HG03354 (cell line): ENCODE results near the gene CAPN2.

ENCODE experiments used
- ATAC-seq: cut with Tn5 transposase; IDR thresholded peaks from one replicate; pipeline ENCODE4 v1.9.1; 2021; ENCODE audit warnings: mild to moderate bottlenecking; ENCODE audit not compliant: unreplicated experiment, poor library complexity, severe bottlenecking

The CAPN2 gene

DNA sequence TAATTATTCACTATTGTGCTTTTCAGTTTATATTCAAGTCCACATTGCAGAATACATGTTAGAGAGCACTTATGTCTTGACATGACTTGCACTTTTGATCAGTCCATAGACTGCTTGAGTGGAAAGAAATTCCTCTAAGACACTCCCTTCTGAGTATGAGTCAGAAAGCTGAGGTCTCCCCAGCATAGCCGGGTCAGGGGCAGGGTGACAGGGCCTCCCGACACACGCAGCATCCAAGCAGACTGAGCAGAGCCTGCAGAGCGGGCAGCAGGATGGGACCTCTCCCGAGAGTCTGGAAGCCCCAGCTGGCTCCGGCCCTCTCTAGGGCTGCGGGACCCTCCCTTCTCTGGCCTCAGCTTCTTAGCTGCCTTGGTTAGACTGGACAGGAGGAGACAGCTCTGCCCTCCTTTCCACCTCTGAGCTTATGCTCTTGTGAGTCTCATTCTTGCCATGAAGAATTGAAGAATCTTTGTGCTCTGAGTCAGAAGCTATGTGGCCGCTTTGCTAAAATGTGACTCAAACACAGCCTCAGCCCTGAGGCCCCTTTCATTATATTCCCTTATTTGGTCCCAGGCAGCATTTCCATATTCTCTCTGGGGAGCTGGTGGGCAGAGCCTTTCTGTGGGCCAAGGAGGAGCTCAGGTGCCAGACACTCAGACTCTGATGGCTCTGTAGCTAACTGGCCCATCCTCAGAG is 11.2 kb upstream of the CAPN2 start:
- ATAC-seq: no peak

DNA sequence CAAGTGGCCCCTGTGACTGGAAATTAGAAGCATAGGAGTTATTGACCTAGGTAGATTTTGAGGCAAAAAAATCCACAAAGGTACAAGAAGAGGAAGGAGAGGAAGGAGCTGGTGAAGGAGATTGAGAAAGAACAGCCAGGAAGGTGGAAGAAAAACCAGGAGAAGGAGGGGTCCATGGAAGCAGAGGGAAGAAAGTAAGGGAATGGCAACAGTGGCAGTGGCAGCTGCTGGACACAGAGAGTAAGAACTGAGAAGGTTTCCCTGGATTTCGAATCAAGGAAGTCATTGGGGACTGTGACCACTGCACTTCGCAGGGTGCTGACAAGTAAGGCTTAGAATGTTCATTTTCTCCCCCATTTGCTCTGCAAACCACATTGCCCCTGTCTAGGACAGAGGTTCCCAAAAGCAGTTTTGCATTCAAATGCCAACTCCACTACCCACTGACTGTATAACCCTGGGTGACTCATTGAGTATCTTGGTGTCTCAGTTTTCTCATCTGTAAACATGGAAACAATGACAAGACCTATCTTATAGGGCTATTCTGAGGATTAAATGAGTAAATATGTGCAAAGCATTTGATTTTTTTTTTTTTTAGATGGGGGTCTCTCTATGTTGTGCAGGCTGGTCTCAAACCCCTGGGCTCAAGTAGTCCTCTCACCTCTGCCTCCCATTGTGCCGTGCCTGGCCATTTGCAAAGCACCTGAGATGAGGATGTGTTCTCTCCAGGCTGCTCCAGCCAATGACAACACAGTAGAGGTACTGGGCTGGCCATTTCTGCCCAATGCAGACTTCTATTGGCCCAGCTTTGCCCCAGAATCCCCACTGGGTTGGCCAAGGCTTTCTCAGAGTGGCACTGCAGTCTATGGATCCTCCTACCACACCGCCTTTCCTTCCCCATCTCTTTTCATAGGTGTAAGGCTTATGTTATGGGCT is 9.3 kb upstream of the CAPN2 start:
- no peak for ATAC-seq

DNA sequence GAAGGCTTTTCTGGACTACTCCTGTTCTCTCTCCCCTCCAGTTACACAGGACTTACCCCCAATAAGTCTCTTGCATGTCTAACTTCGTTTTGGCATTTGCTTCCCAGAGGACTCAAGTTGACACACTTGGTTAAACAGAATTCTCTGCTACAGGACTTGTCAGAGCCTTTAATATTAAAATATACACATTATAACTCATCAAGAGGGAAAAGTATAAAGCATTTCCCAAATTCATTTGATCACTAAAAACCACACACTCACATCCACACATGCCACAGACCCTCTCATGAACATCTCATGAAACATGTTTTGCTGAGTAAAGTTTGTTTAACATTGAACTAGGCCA is 8.7 kb upstream of the CAPN2 start:
- ATAC-seq: no peak

DNA sequence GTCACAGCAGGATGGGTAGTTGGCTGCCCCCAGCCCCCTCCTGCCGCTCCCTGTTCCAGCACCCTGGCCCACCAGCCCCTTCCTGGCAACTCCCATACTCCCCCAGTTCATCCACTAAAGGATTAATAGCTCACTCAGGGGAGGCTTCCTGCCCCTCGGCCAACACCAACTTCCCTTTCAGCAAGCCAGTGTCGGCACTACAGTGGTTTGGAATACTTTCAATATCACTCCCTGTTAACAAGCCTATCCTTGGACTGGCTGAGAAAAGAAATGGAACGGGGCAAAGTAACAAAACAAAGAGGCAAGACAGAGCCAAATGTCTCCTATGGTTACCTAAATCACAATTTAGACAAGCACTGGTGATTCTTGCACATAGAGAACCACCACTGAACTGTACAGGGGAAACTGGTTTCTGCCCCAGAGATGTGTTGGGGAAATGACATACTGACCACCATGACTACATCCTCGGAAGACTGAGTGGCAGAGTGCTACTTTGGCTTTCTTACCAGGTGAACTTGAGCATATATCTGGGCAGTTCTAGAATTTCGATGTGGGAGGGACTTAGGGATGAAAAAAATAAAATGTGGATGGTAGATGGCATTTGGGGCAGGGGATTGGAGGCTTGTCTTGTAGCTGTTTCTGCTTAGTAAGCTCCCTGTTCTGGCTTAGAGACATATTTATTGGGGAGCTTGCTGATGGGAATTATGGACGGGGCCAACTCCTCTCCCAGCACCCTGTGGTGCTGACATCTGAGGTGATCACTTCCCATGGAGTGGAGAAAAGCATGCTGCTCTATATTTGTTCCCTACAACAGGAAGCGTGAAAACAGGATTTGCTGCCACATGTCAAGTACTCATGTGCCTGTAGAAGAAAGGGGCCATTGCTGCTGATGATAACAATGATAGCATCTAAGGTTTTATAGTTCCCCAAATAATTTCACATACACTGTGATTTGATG is 7.1 kb upstream of the CAPN2 start:
- ATAC-seq: peak; percentile 60

DNA sequence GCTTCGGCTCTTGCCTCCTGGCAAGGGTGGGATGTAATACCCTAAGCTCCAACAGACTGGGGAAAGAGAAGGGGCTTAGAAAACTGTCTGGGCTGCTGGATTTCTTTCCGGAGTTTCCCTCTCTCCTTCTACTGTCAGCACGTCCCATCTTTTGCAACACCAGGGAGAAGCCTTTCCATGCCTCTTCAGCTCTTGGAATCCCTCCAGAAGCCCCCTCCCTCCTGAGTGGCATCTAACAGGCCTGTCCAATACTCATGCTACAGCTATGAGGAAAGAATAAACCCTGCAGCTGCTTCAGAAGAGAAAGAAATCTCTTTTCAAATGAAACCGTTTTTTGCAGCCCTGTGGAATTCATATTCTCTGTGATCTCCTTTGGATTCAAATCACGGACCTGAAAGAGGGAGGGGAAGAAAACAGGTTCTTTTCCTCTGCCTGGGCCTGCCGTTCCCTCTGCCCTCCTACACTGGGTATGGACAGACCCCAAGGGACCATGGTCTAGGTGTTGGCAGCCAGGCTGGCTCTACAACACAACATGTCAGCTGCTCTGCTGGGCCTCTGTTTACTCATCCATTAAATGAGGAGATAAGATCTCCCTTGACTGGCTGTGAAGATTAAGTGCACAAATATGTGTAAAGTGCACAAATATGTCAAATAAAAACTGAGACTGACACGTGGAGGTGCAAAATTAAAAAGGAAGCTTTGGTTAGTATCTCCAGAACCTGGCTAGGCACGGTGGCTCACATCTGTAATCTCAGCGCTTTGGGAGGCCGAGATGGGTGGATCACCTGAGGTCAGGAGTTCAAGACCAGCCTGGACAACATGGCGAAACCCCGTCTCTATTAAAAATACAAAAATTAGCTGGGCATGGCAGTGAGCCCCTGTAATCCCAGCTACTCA is 6.0 kb upstream of the CAPN2 start:
- no peak for ATAC-seq

DNA sequence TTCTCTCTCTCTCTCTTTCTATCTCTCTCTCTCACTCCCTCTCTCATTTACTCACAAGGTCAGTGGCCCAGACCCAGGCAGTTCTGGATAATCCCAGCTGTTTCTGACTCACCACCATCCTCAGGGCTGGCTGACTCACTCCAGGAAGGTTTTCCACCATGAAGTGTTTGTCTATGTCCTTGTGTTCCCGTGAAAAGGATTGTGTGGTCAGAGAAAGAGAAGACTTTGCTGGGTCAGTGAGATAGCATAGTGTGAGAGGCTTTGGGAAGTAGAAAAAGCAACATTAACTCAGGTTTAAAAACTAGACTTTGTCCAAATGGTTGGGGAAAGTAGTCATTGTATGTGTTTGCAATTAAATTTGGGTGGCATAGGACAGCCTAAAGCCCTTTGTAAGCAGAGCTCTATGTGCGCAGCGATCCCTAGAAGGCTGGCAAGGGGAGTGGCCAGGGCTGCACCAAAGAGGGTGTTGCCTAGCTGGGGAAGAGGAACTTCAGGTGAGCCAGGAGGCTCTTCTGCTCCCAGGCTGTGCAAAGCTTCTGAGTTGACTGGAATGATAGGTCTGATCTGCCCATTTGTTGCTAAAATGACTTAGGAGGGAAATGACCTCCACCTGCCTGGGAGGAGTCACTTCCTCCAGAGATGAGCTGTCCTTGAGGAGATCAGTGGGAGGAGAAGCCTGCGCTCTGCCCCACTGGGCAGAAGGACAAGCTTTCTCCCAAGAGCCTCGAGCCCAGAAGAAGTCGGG is 4.9 kb upstream of the CAPN2 start:
- no peak for ATAC-seq

DNA sequence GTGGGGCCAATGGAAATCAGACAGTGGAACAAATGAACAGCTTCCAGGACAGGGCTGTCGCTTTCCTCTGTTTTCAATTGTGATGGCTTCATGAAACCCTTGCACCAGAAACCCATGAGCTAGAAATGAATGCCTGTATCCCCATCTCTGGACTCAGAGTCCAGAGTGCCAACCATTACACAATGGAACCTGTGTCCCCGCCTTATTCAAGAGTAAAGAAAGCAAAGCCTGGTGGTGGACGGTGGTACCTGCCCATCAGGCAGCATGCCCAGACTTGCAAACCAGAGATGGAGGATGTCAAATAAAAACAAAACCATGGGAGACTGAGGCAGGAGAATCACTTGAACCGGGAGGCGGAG is 4.4 kb upstream of the CAPN2 start:
- no peak for ATAC-seq

DNA sequence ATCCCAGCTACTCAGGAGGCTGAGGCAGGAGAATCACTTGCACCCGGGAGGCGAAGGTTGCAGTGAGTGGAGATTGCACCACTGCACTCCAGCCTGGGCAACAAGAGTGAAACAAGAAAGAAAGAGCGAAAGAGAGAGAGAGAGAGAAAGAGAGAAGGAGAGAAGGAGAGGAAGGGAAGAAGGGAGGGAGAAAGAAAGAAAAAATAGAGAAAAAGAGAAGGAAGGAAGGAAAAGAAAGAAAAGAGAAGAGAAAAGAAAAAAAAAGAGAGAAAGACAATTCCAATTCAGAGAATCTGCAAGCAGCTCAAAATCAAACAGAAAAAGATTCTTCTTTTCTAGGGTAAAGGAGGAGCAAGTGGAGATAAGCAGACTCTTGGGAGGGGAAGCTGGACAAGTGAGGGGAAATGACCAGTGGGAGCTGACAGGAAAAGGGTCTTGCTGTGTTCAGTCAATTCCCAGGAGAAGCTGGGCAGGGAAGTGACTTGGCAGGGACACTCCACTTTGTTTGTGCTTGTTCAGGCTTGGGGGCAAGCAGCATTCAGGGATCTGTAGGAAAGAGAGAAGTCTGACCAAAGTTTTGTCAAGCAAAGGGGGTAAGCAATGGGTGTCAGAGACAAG is 3.6 kb upstream of the CAPN2 start:
- no peak for ATAC-seq

DNA sequence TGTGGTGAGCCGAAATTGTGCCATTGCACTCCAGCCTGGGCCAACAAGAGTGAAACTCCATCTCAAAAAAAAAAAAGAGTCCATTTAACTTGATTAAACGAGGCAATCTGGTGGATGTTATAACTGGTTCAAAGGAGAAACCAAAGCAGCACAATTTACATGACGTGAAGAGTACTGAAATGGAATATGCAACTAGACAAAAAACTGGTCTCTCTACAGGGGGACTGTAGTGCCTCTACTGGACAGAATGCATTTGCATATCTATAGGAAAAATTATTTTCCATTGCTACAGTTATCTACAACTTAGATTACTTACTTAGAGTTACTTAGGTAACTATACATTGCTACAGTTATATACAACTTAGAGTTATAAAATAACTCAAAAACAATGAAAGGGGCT is 2.7 kb upstream of the CAPN2 start:
- no peak for ATAC-seq

DNA sequence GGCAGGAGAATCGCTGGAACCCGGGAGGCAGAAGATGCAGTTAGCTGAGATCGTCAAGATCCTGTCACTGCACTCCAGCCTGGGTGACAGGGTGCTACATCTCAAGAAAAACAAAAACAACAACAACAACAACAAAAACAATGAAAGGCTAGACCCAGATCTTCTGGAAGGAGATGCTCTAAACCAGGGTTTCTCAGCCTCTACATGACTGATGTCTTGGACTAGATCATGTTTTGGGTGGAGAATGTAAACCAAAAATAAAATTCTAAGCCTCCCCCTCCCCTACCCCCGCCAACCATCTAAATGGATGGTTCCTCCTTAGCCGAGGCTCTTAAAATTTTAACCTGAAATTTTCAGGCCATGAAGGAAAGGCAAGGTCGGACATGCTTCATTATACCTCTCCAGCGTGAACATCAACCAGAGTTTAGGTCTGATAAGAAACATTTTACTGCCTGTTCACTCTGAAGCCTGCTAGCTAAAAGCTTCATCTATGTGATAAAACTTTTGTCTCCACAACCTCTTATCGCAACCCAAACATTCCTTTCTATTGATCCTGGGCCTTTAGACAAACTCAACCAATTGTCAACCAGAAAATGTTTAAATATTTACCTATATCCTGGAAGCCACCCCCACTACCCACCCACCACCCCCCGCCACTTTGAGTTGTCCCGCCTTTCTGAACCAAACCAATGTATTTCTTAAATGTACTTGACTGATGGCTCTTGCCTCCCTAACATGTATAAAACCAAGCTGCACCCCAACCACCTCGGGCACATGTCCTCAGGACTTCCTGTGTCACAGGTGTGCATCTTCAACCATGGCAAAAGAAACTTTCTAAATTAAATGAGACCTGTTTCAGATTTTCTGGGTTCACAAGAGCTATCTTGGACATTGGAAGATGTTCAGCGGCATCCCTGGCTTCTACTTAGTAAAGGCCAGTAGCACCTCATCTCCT is 1.9 kb upstream of the CAPN2 start:
- no peak for ATAC-seq

DNA sequence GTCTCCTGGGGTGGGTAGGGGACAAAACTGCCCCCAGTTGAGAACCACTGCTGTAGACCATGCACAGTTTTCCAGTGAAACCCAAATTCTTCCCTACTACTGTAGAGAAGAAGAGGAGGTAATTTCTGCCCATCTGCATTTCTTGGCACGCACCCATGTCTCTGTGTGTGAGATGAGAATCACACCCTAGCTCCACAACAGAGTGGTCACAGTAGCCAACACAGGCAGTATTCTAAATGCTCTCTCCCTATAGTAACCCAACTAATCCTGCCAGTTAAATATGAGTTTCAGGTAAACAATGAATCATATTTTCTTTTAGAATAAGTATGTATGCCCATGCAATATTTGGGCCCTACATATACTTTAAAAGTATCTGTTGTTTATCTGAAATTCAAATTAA is 1.2 kb upstream of the CAPN2 start:
- no peak for ATAC-seq

DNA sequence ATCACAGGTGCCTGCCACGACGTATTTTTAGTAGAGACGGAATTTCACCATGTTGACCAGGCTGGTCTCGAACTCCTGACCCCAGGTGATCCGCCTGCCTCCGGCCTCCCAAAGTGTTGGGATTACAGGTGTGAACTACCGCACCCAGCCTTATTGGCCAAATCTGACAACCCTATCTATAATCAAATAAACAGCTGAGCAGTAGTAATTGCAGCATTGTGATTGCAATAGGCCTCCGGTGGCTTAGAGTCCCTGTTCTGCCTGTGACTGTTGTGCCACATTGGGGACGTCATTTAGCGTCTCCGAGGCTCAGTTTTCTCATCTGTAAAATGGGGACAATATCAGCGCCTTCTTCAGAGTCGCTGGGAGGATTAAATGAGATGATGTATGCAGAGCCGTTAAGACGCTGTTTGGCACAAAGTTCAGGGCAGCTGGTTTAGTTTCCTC is 569 bp upstream of the CAPN2 start:
- ATAC-seq: no peak

DNA sequence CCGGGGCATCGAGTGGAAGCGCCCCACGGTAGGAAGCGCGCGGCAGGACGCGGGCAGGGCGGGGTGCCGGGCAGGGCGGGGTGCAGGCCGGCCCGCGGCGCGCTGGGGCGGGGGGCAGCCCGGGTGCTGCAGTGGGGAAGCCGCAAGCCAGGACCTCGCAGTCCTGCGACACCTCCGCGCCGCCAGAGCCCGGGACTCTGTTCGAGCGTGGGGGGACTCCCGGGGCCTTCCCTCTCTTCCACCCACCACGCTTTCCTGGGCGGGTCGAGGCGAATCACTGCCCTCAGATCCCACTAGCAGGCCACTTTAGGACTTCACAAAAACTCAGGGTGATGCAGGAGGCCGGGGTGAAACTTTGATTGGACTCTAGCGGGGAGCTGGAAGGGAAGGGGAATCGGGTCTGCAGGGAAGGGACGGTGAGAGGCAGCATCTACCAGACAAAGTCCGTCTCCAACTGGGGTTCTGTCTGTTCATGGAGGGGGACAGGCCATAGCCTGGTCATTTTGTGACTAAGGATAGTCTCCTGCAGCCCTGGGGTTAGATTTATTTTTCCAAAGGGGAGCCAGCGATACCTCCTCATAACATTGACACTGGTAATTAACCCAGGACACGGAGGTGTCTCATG is 623 bp downstream of the CAPN2 start:
- ATAC-seq: peak; percentile 44

DNA sequence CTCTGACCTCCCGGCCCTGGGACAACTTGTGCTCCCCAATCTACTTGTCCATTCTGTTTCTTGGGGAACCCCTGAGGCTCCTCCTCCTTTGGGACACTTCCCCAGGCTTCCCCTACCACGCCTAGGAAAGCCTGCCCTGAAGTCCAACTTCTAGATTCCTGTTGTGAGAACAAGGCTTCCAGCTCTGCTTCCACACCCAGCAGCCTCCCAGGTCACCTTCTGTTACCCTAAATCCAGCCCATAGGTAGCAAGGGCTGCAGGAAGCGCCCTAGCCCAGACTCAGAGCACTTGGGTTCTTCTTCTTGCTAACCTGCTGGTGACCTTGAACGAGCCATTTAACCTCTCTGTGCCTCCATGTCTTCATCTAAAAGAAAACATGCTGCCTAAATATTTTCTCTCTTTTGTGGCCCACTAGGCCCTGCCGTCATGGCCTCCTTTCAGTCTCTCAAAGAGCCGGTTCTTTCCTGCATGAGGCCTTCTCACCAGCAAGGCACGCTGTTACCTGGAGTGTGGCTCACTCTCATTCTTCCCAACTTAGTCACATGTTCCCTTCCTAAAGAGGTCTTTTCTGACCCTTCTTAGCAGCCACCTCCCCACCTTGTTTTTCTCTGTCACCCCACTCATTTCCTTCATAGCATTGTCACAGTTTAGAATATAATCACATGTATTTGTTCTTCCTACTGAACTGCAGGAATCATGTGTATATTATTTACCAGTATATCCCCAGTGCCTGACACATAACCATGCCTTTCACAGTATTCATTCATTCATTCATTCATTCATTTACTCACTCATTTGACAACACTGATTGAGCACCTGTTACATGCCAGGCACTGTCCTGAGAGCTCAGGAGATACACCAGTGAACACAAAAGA is 1.4 kb downstream of the CAPN2 start:
- no peak for ATAC-seq

DNA sequence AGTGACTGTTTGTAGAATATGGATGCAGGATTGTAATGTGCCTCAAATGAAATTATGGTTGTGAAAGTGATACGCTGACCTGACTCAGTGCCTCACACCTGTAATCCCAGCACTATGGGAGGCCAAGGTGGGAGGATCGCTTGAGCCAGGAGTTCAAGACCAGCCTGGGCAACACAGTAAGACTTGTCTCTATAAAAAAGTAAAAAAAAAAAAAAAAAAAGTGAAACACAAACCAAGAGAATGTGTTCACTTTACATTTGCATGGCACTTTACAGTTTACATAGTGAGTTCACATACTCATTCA is 2.0 kb downstream of the CAPN2 start:
- no peak for ATAC-seq
